ENCODE data around the gene FAT1.

FAT1 gene

GRCh38 chr4:186557061-186557460 lies 166.6 kb downstream of the FAT1 start:
- DNase-seq = no peak

GRCh38 chr4:186554914-186555827 lies 168.5 kb downstream of the FAT1 start, which contains the start of gene MTNR1A:
Gene MTNR1A, minus strand, starts transcription at chr4:186555567. Its CDS starts 202 bp downstream, at chr4:186555365.
- DNase-seq = no peak

GRCh38 chr4:186554539-186554913 lies 169.1 kb downstream of the FAT1 start:
- DNase-seq = no peak

GRCh38 chr4:186553717-186554116 lies 169.9 kb downstream of the FAT1 start:
- DNase-seq = no peak

GRCh38 chr4:186551849-186552248 lies 171.8 kb downstream of the FAT1 start:
- no peak for DNase-seq

- no peak for DNase-seq
These were observed 178.2 kb downstream of the FAT1 start for GRCh38 chr4:186545436-186545835.

GRCh38 chr4:186543206-186543605 lies 180.4 kb downstream of the FAT1 start:
- no peak for DNase-seq

- DNase-seq = no peak
These were observed 181.9 kb downstream of the FAT1 start for GRCh38 chr4:186541801-186542200.

GRCh38 chr4:186537843-186538521 lies 185.7 kb downstream of the FAT1 start:
- no peak for DNase-seq

Data from MV-4-11 (cell line).